Measurements from ENCODE around the gene RSRC2.

RSRC2 gene

GRCh38 chr12:122558745-122559641 is 32.3 kb upstream of the RSRC2 start:
- peaks cover 16% of the 10 kb centered on the region for H3K79me2 ChIP-seq (ENCODE audit: control insufficient read depth, low read length)
- peaks cover 38% of the 10 kb centered on the region for H3K4me1 ChIP-seq (ENCODE audit: control insufficient read depth, low read length)
- H3K9me2 ChIP-seq (replicated peaks; ENCODE audit: control insufficient read depth, low read length), result no peaks in the 10 kb centered on the region
- H3K9me3 ChIP-seq (ENCODE audit: control insufficient read depth, insufficient read depth, low read length), result no peaks in the 10 kb centered on the region
- H3K27me3 ChIP-seq (ENCODE audit: control insufficient read depth, low read length), result no peaks in the 10 kb centered on the region
- H4K20me1 ChIP-seq (ENCODE audit: control insufficient read depth, insufficient read depth, low read depth, low read length), result no peaks in the 10 kb centered on the region
- peak overlapping the region; percentile 44 for H3K4me2 ChIP-seq (ENCODE audit: low read length)
- peaks cover 3% of the 10 kb centered on the region; the same call in 1 of the 2 replicates for H3F3A ChIP-seq (ENCODE audit: control insufficient read depth, insufficient read depth)
- peaks cover 87% of the 10 kb centered on the region for H3K36me3 ChIP-seq (ENCODE audit: control insufficient read depth, low read length)
- H3K4me3 ChIP-seq (ENCODE audit: low read length), result peak overlapping the region; percentile 44
- no peak for TF ChIP-seq EZH2phosphoT487 (IDR thresholded peaks at IDR 0.05; ENCODE audit: borderline replicate concordance, low read length)
- TF ChIP-seq, protein P1, sequence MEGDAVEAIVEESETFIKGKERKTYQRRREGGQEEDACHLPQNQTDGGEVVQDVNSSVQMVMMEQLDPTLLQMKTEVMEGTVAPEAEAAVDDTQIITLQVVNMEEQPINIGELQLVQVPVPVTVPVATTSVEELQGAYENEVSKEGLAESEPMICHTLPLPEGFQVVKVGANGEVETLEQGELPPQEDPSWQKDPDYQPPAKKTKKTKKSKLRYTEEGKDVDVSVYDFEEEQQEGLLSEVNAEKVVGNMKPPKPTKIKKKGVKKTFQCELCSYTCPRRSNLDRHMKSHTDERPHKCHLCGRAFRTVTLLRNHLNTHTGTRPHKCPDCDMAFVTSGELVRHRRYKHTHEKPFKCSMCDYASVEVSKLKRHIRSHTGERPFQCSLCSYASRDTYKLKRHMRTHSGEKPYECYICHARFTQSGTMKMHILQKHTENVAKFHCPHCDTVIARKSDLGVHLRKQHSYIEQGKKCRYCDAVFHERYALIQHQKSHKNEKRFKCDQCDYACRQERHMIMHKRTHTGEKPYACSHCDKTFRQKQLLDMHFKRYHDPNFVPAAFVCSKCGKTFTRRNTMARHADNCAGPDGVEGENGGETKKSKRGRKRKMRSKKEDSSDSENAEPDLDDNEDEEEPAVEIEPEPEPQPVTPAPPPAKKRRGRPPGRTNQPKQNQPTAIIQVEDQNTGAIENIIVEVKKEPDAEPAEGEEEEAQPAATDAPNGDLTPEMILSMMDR (IDR thresholded peaks at IDR 0.05; ENCODE audit: low read depth, low read length, poor library complexity, severe bottlenecking), result no peak
- H3K27ac ChIP-seq (ENCODE audit: low read depth, low read length), result peak overlapping the region; percentile 71

DNA sequence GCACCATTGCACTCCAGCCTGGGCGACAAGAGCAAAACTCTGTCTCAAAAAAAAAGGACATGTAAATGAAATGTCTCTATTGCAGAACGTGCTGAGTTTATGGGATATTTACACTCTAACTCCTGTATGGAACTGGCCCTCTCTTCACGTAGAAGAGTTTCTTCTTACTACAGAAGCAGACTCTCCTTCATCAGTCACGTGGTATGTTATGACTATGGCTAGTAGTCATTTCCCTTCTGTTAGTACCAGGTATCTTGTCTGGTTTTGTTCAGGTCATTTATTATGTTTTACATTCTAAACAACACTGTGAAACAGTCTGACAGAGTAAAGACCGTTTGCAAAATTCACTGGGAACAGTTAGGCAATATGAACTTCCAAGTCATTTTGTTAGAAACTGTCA is 20.6 kb upstream of the RSRC2 start:
- no peaks in the 10 kb centered on the region for H3K27me3 ChIP-seq (ENCODE audit: control insufficient read depth, low read length)
- no peak overlapping the region for H3K27ac ChIP-seq (ENCODE audit: low read depth, low read length)
- H3K79me2 ChIP-seq (ENCODE audit: control insufficient read depth, low read length), result peaks cover 13% of the 10 kb centered on the region
- H3K9me2 ChIP-seq (replicated peaks; ENCODE audit: control insufficient read depth, low read length), result no peaks in the 10 kb centered on the region
- H3K4me1 ChIP-seq (ENCODE audit: control insufficient read depth, low read length), result peaks cover 20% of the 10 kb centered on the region
- no peaks in the 10 kb centered on the region for H3K9me3 ChIP-seq (ENCODE audit: control insufficient read depth, insufficient read depth, low read length)
- no peak for TF ChIP-seq EZH2phosphoT487 (IDR thresholded peaks at IDR 0.05; ENCODE audit: borderline replicate concordance, low read length)
- TF ChIP-seq, protein P1 (IDR thresholded peaks at IDR 0.05; ENCODE audit: low read depth, low read length, poor library complexity, severe bottlenecking), result no peak
- no peaks in the 10 kb centered on the region for H4K20me1 ChIP-seq (ENCODE audit: control insufficient read depth, insufficient read depth, low read depth, low read length)
- H3F3A ChIP-seq (ENCODE audit: control insufficient read depth, insufficient read depth), result peaks cover 8% of the 10 kb centered on the region; the same call in 1 of the 2 replicates
- no peak overlapping the region for H3K4me3 ChIP-seq (ENCODE audit: low read length)
- no peak overlapping the region for H3K4me2 ChIP-seq (ENCODE audit: low read length)
- H3K36me3 ChIP-seq (ENCODE audit: control insufficient read depth, low read length), result peaks cover 87% of the 10 kb centered on the region

DNA sequence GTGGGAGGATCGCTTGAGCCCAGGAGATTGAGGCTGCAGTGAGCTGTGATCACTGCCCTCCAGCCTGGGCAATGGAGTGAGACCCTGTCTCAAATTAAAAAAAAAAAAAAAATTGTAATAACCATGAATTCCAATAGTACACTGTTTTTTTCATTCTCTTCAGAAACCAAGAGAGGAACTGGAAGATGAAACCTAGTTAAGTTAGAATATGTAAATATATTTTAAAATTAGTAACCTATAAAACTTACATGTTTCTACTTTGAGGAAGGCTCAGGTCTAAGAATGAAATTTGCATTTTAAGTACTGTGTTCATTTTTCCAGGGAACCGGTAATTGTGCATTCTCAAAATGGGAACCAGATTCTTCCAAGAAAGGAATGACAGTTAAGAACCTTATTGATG is 19.1 kb upstream of the RSRC2 start:
- Histone ChIP-seq H3K4me1 (ENCODE audit: control insufficient read depth, low read length) (peaks cover 20% of the 10 kb centered on the region), H3F3A (ENCODE audit: control insufficient read depth, insufficient read depth) (peaks cover 8% of the 10 kb centered on the region; the same call in 1 of the 2 replicates), H3K4me3 (ENCODE audit: low read length) (peak overlapping the region; percentile 24; the same call in 1 of the 2 replicates), H3K36me3 (ENCODE audit: control insufficient read depth, low read length) (peaks cover 82% of the 10 kb centered on the region), H3K79me2 (ENCODE audit: control insufficient read depth, low read length) (peaks cover 13% of the 10 kb centered on the region), H4K20me1 (ENCODE audit: control insufficient read depth, insufficient read depth, low read depth, low read length) (no peaks in the 10 kb centered on the region), H3K9me2 (replicated peaks; ENCODE audit: control insufficient read depth, low read length) (no peaks in the 10 kb centered on the region), H3K9me3 (ENCODE audit: control insufficient read depth, insufficient read depth, low read length) (no peaks in the 10 kb centered on the region), H3K27me3 (ENCODE audit: control insufficient read depth, low read length) (no peaks in the 10 kb centered on the region), H3K27ac (ENCODE audit: low read depth, low read length) (no peak overlapping the region), H3K4me2 (ENCODE audit: low read length) (peak overlapping the region; percentile 42)
- TF ChIP-seq EZH2phosphoT487 (IDR thresholded peaks at IDR 0.05; ENCODE audit: borderline replicate concordance, low read length), result no peak
- TF ChIP-seq, protein P1 (IDR thresholded peaks at IDR 0.05; ENCODE audit: low read depth, low read length, poor library complexity, severe bottlenecking), result no peak

Data from DOHH2 (cell line).